Measurements from ENCODE around the gene TXNDC16.

The TXNDC16 gene

GRCh38 chr14:52395728-52396127 lies 156.6 kb downstream of the TXNDC16 start:
- in situ Hi-C loops (cut with MboI; ENCODE audit: low sequenced_read_pairs): no loop called here

GRCh38 chr14:52391881-52392615 lies 160.3 kb downstream of the TXNDC16 start:
- in situ Hi-C loops (cut with MboI; ENCODE audit: low sequenced_read_pairs): no loop called here
